SK-N-MC (cell line): ENCODE data around the gene SLC25A22.

ENCODE experiments used
- EZH2 ChIP-seq: fragments of 200-600 bp; sonication (generic); IDR thresholded peaks from one replicate; pipeline ENCODE4 v1.6.1; 2017; ENCODE audit warnings: antibody characterized with exemption
- POLR2AphosphoS5 ChIP-seq: IDR thresholded peaks from 2 replicates; pipeline ENCODE4 v1.6.1; 2012; ENCODE audit warnings: mild to moderate bottlenecking, low read depth, low read length, borderline replicate concordance

DNA sequence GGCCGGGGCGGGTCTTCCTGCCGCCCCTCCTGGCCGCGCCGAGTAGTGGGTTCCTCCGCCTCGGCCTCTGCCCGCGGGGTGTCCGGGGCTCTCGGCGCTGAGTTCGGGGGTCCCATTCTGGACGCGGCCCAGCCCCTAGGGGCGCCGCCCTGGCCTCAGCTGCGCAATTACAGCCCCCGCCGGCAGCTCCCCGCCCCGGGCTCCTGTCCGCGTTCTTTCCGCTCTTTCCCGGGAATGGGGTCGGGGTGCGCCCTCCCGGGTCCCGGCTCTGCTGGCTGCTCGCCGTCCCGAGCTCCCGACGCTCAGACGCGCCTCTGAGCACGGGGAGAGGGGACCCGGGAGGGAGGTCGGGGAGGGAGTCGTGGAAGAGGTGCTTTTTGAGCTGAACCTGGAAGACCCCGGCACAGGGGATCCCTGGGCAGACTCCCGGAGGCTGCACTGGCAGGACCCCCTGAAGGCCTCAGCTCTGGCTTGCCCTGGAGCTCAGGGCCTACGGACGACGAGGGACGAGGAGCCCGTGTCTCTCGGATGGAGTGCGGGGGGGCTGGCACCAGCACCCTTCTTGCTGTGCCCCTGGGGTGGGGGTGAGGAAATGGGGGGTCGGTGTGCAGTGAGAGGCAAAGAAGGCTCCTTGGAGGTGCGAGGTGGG, 45.1 kb upstream of the SLC25A22 start:
- TF ChIP-seq EZH2 (no peak), POLR2AphosphoS5 (no peak)
